HEK293T (cell line): Measurements from ENCODE around the gene CRYBG1.
"Not testable (repeated sequence)": the region's sequence is repeated elsewhere in the genome, so short reads cannot be mapped to it uniquely, and the experiment has no call there.

ENCODE experiments used
- CTCF ChIA-PET: fragments of 350-600 bp; formaldehyde crosslinking; extraction: SDS; loops from one replicate; lab custom pipeline; 2021; ENCODE audit warnings: antibody characterized with exemption, inconsistent platforms; lab: Yijun Ruan, JAX
- POLR2A ChIA-PET: fragments of 350-600 bp; formaldehyde crosslinking; extraction: SDS; loops from one replicate; lab custom pipeline; 2020; ENCODE audit warnings: antibody characterized with exemption, inconsistent platforms; lab: Yijun Ruan, JAX
- DNase-seq: peaks from one replicate; pipeline ENCODE4 v3.0.0; 2012; ENCODE audit warnings: mixed read lengths; ENCODE audit errors: extremely low spot score
- ARNT ChIP-seq: fragments of 450-650 bp; IDR thresholded peaks from 2 replicates; pipeline ENCODE4 v1.6.1; 2017; ENCODE audit warnings: mild to moderate bottlenecking
- BHLHE40 ChIP-seq: fragments of 450-650 bp; IDR thresholded peaks from 2 replicates; pipeline ENCODE4 v1.6.1; 2016; ENCODE audit warnings: mild to moderate bottlenecking, moderate library complexity, borderline replicate concordance
- CTBP1 ChIP-seq: fragments of 450-650 bp; IDR thresholded peaks from 2 replicates; pipeline ENCODE4 v1.6.1; 2016; ENCODE audit warnings: borderline replicate concordance
- ELF4 ChIP-seq: fragments of 450-650 bp; IDR thresholded peaks from 2 replicates; pipeline ENCODE4 v1.6.1; 2017; ENCODE audit warnings: antibody characterized with exemption
- FOXA1 ChIP-seq: fragments of 450-650 bp; IDR thresholded peaks from 2 replicates; pipeline ENCODE4 v1.6.1; 2016; ENCODE audit warnings: mild to moderate bottlenecking
- FOXK2 ChIP-seq: fragments of 450-650 bp; IDR thresholded peaks from 2 replicates; pipeline ENCODE4 v1.6.1; 2016; ENCODE audit warnings: mild to moderate bottlenecking
- FOXM1 ChIP-seq: fragments of 450-650 bp; IDR thresholded peaks from 2 replicates; pipeline ENCODE4 v1.6.1; 2017; ENCODE audit warnings: mild to moderate bottlenecking, borderline replicate concordance
- HDGF ChIP-seq: fragments of 450-650 bp; IDR thresholded peaks from 2 replicates; pipeline ENCODE4 v1.6.1; 2017; ENCODE audit warnings: antibody characterized with exemption, borderline replicate concordance
- L3MBTL2 ChIP-seq: fragments of 450-650 bp; conservative IDR thresholded peaks from 2 replicates; pipeline ENCODE4 v1.6.1; 2016; ENCODE audit warnings: mild to moderate bottlenecking
- LEF1 ChIP-seq: fragments of 450-650 bp; IDR thresholded peaks from 2 replicates; pipeline ENCODE4 v1.6.1; 2017; ENCODE audit warnings: mild to moderate bottlenecking, borderline replicate concordance
- NFRKB ChIP-seq: fragments of 450-650 bp; IDR thresholded peaks from 2 replicates; pipeline ENCODE4 v1.6.1; 2016; ENCODE audit warnings: mild to moderate bottlenecking, moderate library complexity
- PKNOX1 ChIP-seq: fragments of 450-650 bp; IDR thresholded peaks from 2 replicates; pipeline ENCODE4 v1.6.1; 2016
- SP1 ChIP-seq: fragments of 450-650 bp; IDR thresholded peaks from 2 replicates; pipeline ENCODE4 v1.6.1; 2017
- SUZ12 ChIP-seq: fragments of 450-650 bp; IDR thresholded peaks from 2 replicates; pipeline ENCODE4 v1.6.1; 2016; ENCODE audit warnings: mild to moderate bottlenecking
- TARDBP ChIP-seq: fragments of 450-650 bp; IDR thresholded peaks from 2 replicates; pipeline ENCODE4 v1.6.1; 2016
- ZNF384 ChIP-seq: fragments of 450-650 bp; IDR thresholded peaks from 2 replicates; pipeline ENCODE4 v1.6.1; 2016

Gene CRYBG1

DNA sequence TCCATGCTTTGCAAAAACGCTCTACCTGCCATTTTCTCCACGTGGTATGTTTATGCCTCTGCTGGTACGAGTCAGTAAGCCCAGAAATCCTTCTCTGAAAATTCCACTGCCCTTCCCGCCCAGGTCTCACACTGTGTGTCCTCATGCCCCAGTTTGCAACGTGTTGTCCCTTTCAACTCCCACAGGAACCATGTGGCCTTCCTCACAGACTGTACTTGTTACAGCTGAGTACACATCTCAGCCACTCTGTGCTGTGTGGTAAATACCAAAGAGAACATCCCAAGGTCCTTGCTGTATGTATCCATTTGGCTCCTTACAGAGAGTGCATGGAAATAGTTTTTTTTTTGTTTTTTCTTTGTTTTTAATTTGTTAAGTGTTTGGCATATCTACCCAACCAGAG lies 211.9 kb downstream of the CRYBG1 start:
- CTCF ChIA-PET = no interaction called here
- no peak for TF ChIP-seq PKNOX1
- no peak for TF ChIP-seq BHLHE40
- no peak for TF ChIP-seq L3MBTL2
- no peak for TF ChIP-seq ELF4
- TF ChIP-seq FOXK2 = no peak
- TF ChIP-seq ARNT = no peak
- TF ChIP-seq TARDBP = no peak
- no peak for TF ChIP-seq NFRKB
- POLR2A ChIA-PET = no interaction called here

GRCh38 chr6:106572875-106573585 lies 212.5 kb downstream of the CRYBG1 start:
- ChIA-PET CTCF (interaction anchor here (0.6 to 1.0 kb wide), 2 partner anchors 215 to 424 kb away, joined by 3 to 4 read pairs; no protein-coding TSS in a partner anchor), POLR2A (no interaction called here)

More for the DNA sequence above, 211.9 kb downstream of the CRYBG1 start:
- no peak for DNase-seq

DNA sequence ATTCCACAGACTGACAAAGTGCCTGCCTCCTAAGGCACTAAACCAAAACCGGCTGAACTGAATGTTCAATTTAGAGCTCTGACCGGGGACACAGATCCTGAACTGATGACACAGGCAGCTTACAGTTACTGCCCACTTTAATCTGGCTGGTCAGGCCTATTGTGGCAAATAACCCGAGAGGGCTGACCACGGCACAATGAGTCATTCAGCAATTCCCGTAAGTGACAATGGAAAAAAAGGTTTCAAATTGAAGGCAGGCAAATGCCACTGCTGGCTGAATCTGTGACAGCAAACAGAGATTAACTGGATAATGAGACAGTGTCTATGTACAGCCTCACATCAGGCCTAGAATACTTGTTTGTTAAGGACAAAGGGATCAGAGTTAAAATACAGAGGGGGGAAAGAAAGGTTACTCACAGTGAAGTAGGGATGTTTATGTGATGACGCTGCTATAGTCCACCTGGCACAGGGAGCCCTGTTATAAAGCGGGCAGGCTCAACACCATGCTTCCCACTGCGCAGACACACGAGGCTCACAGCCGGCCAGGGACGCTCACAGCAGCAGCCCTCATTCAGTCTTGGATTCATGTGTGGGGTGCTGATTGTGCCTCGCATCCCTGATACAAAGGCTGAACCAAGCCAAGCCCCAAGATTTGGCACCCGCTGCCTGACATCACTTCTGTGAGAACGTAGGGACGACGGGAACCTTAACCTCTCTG lies 214.4 kb downstream of the CRYBG1 start:
- CTCF ChIA-PET = interaction anchor here (0.6 kb wide), 1 partner anchor 9 kb away, joined by 3 read pairs; no protein-coding TSS in a partner anchor
- POLR2A ChIA-PET = no interaction called here
- DNase-seq = no peak
- TF ChIP-seq PKNOX1 (no peak), TARDBP (no peak), ARNT (no peak), SUZ12 (no peak), CTBP1 (no peak), FOXK2 (no peak), ELF4 (no peak), L3MBTL2 (no peak), SP1 (no peak)

More at GRCh38 chr6:106572875-106573585, 212.5 kb downstream of the CRYBG1 start:
- DNase-seq = no peak
- TF ChIP-seq FOXK2 = no peak
- no peak for TF ChIP-seq L3MBTL2
- TF ChIP-seq BHLHE40 = no peak
- TF ChIP-seq FOXA1 = no peak
- TF ChIP-seq ARNT = no peak
- TF ChIP-seq CTBP1 = no peak
- no peak for TF ChIP-seq ZNF384
- no peak for TF ChIP-seq TARDBP
- TF ChIP-seq SP1 = no peak
- TF ChIP-seq LEF1 = no peak
- no peak for TF ChIP-seq NFRKB
- TF ChIP-seq SUZ12 = no peak

DNA sequence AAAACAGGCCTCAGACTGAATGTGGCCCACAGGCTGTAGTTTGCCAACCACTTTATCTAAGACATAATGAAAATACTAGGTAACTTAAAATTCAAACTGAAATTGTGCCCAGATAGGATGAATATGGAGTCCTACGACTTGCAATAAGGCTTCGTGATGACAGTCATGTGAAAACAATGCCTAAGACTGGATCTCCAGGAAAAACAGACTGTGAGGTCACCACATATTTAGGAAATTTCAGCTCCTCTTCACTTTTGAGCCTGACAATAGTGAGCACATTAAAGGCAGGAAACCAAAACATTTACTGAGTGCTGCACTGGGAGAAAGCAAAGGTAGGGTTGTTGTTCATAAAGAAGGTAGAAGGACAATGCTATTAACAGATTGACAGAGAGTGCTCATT lies 218.8 kb downstream of the CRYBG1 start:
- no peak for DNase-seq
- ChIA-PET CTCF (interaction anchor here (0.9 kb wide), 1 partner anchor 244 kb away, joined by 3 read pairs; no protein-coding TSS in a partner anchor), POLR2A (no interaction called here)
- TF ChIP-seq FOXA1 = no peak
- TF ChIP-seq ARNT = no peak
- no peak for TF ChIP-seq LEF1
- TF ChIP-seq ZNF384 = no peak
- TF ChIP-seq L3MBTL2 = no peak
- TF ChIP-seq FOXM1 = no peak
- TF ChIP-seq ELF4 = no peak
- no peak for TF ChIP-seq HDGF
- no peak for TF ChIP-seq FOXK2
- TF ChIP-seq BHLHE40 = no peak
- TF ChIP-seq SP1 = no peak
- no peak for TF ChIP-seq CTBP1
- no peak for TF ChIP-seq PKNOX1
- no peak for TF ChIP-seq SUZ12
- TF ChIP-seq TARDBP = no peak
- no peak for TF ChIP-seq NFRKB

DNA sequence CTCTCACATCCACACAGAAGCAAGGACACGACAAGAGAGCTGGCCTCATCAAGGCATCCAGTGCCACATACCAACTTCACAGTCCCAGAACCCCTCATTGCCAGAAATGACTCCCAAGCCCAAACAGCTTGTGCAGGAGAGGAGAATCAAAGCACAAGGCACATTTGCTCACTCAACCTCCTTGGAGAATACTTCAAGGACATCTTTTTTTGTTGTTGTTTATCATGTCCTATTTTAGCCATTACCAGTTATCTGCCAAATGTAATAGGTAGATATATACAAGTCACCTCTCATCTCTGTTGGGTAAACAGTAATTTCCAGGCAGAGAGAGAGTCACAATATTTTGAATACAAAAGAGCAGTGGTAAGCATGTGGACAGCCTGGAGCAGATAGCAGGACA lies 221.0 kb downstream of the CRYBG1 start:
- TF ChIP-seq BHLHE40 = no peak
- no peak for TF ChIP-seq FOXK2
- no peak for TF ChIP-seq FOXM1
- TF ChIP-seq LEF1 = no peak
- TF ChIP-seq L3MBTL2 = no peak
- no peak for TF ChIP-seq TARDBP
- TF ChIP-seq SUZ12 = no peak
- TF ChIP-seq ARNT = no peak
- TF ChIP-seq NFRKB = no peak
- TF ChIP-seq FOXA1 = no peak
- POLR2A ChIA-PET = no interaction called here
- CTCF ChIA-PET = no interaction called here
- DNase-seq = no peak

DNA sequence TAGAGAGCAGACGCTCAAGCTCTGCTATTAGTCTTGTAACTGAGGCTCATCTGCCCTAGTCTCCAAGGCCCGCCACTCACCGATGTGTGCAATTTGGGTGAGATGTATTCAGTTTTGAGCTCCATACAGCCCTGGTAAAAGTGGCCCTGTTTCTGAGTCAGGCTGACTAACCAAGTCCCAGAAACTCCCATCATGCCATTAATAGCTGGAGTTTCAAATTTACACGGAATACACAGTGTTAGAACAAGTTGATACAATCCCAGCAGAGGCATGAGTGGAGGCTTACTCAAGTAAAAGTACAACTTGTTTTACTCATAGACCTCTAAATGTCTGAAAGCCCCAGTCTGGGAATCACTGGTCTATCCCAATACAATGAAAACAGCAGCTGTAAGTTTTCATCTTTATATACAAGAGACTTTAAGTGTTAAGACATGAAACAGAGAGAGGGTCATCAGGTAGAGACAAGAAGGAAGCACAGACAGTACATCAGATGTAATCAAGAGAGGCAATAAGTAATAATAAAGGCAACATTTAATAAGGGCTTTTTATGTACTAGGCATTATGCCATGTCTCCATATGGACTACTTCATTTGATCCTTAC lies 226.4 kb downstream of the CRYBG1 start:
- no peak for DNase-seq
- ChIA-PET POLR2A (no interaction called here), CTCF (interaction anchor here (0.8 kb wide), 1 partner anchor 172 kb away, joined by 4 read pairs; no protein-coding TSS in a partner anchor)
- no peak for TF ChIP-seq SP1
- TF ChIP-seq L3MBTL2 = no peak
- TF ChIP-seq ELF4 = no peak
- TF ChIP-seq FOXM1 = no peak
- TF ChIP-seq LEF1 = no peak
- TF ChIP-seq FOXK2 = no peak
- TF ChIP-seq BHLHE40 = no peak
- TF ChIP-seq PKNOX1 = no peak
- no peak for TF ChIP-seq ARNT
- TF ChIP-seq NFRKB = no peak
- TF ChIP-seq CTBP1 = no peak
- TF ChIP-seq HDGF = no peak
- TF ChIP-seq ZNF384 = no peak
- TF ChIP-seq TARDBP = no peak
- no peak for TF ChIP-seq SUZ12
- no peak for TF ChIP-seq FOXA1

GRCh38 chr6:106588937-106589336 lies 228.4 kb downstream of the CRYBG1 start:
- CTCF ChIA-PET, POLR2A ChIA-PET, DNase-seq: not testable (repeated sequence)
